SK-N-MC (cell line): ENCODE measurements around the gene ATCAY.
"Not testable (repeated sequence)": the region's sequence is repeated elsewhere in the genome, so short reads cannot be mapped to it uniquely, and the experiment has no call there.

Experiments
- DNase-seq: peaks from one replicate; pipeline ENCODE4 v3.0.0-alpha.2; 2011; ENCODE audit warnings: low read depth, low spot score
- H3K27ac ChIP-seq: fragments of 200-600 bp; sonication (generic); 2 replicates; pipeline ENCODE4 v1.5.1; 2016; ENCODE audit warnings: mixed run types
- H3K36me3 ChIP-seq: fragments of 200-600 bp; sonication (generic); 2 replicates; pipeline ENCODE4 v1.6.1; 2017; ENCODE audit warnings: antibody characterized with exemption, low read length, mixed read lengths; ENCODE audit not compliant: insufficient read depth
- H3K4me3 ChIP-seq: fragments of 200-600 bp; sonication (generic); 2 replicates; pipeline ENCODE4 v1.5.1; 2016
- H3K9ac ChIP-seq: fragments of 200-600 bp; sonication (generic); 2 replicates; pipeline ENCODE4 v1.8.0; 2017; ENCODE audit warnings: mixed run types, mixed read lengths; ENCODE audit not compliant: insufficient read length
- H3K9me3 ChIP-seq: fragments of 200-600 bp; sonication (generic); 2 replicates; pipeline ENCODE4 v1.6.1; 2017; ENCODE audit warnings: low read depth, mild to moderate bottlenecking, antibody characterized with exemption, low read length, moderate library complexity, mixed read lengths
- EZH2 ChIP-seq: fragments of 200-600 bp; sonication (generic); IDR thresholded peaks from one replicate; pipeline ENCODE4 v1.6.1; 2017; ENCODE audit warnings: antibody characterized with exemption
- FOXP2 ChIP-seq: optimal IDR thresholded peaks from 2 replicates; pipeline ENCODE3; 2011; ENCODE audit warnings: mild to moderate bottlenecking, moderate library complexity; ENCODE audit not compliant: insufficient read depth; ENCODE audit errors: extremely low read length, control extremely low read depth
- POLR2AphosphoS5 ChIP-seq: IDR thresholded peaks from 2 replicates; pipeline ENCODE4 v1.6.1; 2012; ENCODE audit warnings: mild to moderate bottlenecking, low read depth, low read length, borderline replicate concordance

Gene ATCAY

DNA sequence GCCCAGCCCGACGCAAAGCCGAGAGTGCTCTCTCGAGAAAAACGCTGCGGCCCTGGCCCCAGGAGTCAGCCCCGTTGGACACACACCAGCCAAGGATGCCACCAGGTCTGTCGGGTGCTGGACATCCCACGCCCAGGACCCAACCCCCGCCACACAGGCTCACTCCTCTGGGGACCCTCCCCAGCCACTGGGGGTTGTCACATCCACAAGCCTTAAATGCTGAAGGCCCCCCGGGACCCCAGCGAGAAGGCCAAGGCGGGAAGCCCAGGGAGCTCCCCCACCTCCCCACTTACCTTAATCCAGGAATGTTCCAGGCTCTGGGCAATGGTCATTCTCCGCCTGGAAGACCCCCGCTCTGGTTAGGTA, 79.3 kb downstream of the ATCAY start:
- no peak for DNase-seq
- no peak for TF ChIP-seq POLR2AphosphoS5
- TF ChIP-seq FOXP2 = no peak
- TF ChIP-seq EZH2 = no peak
- Histone ChIP-seq H3K9me3 (no peaks in the 10 kb centered on the region), H3K36me3 (peaks cover 18% of the 10 kb centered on the region; the same call in 1 of the 2 replicates), H3K27ac (no peak overlapping the region), H3K4me3 (no peak overlapping the region), H3K9ac (no peak overlapping the region)

DNA sequence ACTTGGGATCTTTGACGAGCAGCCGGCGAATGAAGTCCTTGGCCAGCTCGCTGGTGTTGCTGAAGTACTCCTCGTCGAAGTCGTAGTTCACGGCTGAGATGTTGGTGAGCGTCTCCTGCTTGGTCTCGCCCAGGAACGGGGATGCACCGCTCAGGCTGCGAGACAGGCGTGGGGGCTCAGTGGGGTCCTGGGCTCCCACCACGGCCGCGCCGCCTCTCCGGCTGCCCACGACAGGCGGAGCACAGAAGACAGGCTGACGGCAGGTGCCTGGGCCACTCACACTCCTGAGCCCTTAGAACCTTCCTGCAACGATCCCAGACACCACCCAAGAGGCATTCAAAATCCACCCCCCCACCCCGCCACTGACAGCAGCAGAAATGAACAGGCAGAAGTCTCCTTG, 80.5 kb downstream of the ATCAY start:
- no peak for TF ChIP-seq POLR2AphosphoS5
- TF ChIP-seq EZH2 = no peak
- TF ChIP-seq FOXP2 = no peak
- Histone ChIP-seq H3K4me3 (no peak overlapping the region), H3K27ac (no peak overlapping the region), H3K9ac (no peak overlapping the region), H3K9me3 (no peaks in the 10 kb centered on the region), H3K36me3 (peaks cover 22% of the 10 kb centered on the region; the same call in 1 of the 2 replicates)
- DNase-seq = no peak

DNA sequence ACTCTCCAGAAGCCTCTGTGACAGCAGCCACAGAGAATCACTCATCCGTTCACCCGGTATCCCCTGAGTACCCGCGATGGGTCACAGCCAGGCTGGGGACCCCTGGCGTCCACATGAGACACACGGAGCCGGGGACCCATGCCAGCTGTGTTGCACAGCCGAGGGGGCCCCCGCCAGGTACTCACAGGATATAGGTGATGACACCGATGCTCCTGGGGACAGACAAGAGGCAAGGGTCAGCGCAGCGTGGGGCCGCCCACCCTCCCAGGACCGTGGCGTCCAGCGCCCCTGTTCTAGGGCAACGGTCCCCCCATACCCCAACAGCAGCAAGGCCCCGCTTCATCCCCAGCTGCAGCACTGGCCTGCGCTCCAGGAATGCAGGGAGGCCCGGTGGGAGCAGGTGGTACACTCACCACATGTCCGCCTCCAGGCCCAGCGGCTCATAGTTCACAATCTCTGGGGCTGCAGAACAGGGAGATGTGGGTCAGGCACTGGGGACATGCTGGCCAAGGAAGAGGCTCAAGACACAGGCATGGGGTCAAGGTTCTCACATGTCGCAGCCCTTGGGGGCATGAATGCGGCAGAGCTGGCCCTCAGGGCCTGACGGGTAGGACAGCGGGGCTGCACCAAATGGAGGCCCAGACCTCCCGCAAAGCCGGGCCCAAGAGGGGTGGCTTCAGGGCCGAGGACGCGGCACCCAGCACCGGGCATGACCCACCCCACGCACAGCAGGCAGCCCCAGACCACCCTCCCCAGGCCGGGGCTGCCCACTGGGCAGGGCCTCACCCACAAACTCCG, 83.2 kb downstream of the ATCAY start:
- Histone ChIP-seq H3K36me3 (peaks cover 37% of the 10 kb centered on the region; the same call in 1 of the 2 replicates), H3K4me3 (no peak overlapping the region), H3K9me3 (no peaks in the 10 kb centered on the region), H3K9ac (no peak overlapping the region), H3K27ac (no peak overlapping the region)
- no peak for TF ChIP-seq EZH2
- no peak for TF ChIP-seq POLR2AphosphoS5
- no peak for TF ChIP-seq FOXP2
- DNase-seq = no peak

DNA sequence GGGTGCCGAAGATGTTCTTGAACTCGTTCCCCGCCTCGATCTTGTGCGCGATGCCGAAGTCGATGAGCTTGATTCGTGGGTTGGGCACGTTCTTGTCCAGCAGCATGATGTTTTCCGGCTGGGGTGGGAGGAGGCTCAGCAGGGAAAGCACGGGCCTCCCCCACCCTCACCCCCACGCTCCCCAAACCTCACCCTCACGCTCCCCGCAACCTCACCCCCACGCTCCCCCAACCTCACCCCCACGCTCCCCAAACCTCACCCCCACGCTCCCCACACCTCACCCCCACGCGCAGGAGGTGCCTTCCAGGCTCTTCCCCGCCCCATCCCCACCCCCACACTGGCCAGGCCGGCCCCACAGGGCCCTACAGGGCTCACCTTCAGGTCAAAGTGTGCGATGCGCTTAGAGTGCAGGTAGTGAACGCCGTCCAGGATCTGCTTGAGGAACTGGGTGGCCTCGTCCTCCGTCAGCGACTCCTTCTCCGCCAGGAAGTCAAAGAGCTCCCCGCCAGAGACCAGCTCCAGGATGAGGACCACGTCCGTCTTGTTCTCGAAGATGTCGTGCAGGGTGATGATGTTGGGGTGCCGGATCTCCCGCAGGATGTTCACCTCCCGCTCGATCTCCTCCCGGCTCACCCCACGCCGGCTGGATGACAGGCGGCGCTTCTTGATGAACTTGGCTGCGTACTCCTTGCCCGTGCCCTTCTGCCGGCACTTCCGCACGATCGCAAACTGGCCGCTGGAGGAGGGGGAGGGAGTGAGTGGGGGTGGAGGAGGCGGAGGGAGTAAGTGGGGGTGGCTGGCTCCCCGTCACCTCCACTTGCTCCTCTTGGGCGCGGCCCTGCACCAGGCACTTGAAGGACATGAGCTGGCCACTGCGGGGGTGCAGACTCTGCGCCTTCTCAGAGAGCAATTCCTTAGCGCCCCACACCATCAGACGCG, 84.0 kb downstream of the ATCAY start:
- H3K9me3 ChIP-seq = no peaks in the 10 kb centered on the region
- no peak overlapping the region for H3K4me3 ChIP-seq
- H3K9ac ChIP-seq = no peak overlapping the region
- no peak overlapping the region for H3K27ac ChIP-seq
- DNase-seq = no peak
- peaks cover 37% of the 10 kb centered on the region; the same call in 1 of the 2 replicates for H3K36me3 ChIP-seq
- TF ChIP-seq FOXP2 (no peak), EZH2 (no peak), POLR2AphosphoS5 (no peak)

DNA sequence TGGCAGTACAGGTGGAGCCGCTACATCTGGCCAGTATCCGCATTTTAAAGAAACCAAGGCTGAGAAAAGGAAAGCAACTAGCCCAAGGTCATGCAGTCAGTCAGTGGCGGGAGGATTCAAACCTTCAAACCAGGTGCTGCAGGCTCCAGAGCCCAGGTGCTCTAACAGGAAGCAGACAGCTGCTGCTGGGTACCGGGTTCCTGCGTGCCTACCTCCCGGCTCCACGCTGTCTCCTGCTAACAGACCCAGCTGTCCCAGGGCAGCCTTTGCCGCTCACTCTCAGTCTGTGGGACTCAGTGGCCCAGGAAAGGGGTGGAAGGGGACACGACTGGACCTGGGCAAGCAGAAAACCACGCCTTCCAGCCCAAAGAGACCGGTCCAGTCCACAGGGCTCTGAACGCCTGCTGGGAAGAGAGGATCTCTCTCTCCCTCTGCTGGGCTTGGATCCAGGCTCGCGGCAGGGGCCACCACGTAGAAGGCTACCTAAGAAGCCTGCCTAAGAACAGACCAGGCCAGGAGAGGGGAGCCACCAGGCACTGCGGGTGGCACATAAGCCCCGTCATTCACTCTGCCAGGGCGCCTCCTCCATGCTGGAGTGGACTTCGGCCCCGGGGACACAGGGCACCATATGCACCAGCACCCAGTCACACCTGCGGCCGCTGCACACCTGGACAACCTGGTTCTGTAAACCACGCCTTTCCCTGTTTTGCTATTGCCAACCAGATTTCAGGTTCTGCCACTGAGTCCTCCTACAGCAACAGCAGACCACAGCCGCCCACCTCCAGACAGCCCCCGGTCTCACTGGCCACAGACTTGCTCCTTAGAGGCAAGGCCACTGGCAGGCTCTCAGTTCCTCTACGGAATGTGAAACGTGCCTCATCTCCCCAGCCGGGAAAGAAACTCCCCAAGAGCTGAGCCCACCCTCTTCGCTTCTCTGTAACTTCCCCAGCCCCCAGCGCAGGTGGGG, 85.8 kb downstream of the ATCAY start:
- H3K9me3 ChIP-seq = no peaks in the 10 kb centered on the region
- no peak for DNase-seq
- no peak overlapping the region for H3K4me3 ChIP-seq
- peaks cover 32% of the 10 kb centered on the region; the same call in 1 of the 2 replicates for H3K36me3 ChIP-seq
- no peak overlapping the region for H3K9ac ChIP-seq
- no peak overlapping the region for H3K27ac ChIP-seq
- TF ChIP-seq POLR2AphosphoS5 (no peak), EZH2 (no peak), FOXP2 (no peak)

DNA sequence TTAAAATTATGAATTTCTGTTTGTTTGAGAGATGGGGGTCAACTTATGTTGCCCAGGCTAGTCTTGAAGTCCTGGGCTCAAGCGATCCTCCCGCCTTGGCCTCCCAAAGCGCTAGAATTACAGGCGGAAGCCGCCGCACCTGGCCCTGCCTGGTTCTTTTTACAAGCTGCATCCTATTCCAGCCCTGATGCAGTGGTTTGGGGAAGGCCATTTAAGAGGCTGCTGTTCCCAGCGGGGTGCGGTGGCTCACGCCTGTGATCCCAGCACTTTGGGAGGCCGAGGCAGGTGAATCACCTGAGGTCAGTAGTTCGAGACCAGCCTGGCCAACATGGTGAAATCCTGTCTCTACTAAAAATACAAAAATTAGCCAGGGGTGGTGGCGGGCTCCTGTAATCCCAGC, 87.5 kb downstream of the ATCAY start:
- not testable (repeated sequence) for H3K4me3 ChIP-seq, H3K9me3 ChIP-seq, DNase-seq
- H3K36me3 ChIP-seq = peaks cover 30% of the 10 kb centered on the region; the same call in 1 of the 2 replicates
- peak overlapping the region; percentile 62 for H3K9ac ChIP-seq
- H3K27ac ChIP-seq = peak overlapping the region; percentile 92

DNA sequence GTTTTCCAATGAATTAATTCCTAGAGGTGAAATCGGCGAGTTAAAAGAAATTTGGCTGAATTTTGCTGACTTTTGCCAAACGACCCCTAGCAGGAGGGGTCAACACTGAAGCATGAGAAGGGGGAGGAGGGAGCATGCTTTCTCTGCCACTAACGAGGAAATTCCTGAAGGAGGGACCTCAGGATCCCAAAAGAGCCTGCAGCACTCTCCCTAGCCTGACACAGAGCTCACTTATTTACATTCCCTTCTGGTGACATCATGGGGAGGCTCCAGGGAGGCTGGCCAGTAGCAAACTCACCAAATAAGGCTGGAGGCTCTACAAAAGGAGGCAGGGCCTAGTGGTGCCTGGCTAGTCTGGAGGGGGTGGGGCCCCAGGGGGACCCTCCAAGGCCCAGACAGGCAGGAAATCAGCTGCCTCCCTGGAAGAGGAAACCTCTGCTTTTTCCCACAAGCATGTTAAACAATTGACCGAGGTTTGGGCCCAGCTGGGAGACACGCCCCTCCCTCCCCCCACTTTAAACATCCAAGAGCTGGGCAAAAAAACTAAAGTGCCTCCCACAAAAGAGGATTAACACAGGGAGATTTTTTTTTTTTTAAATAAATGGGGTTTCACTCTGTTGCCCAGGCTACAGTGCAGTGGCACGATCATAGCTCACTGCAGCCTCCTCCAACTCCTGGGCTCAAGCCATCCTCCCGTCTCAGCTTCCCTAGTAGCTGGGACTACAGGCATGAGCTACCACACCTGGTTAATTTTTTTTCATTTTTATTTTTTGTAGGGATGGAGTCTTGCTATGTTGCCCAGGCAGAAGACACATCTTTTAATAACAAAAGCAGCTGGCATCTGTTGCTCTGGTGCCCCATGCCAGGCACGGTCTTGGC, 88.3 kb downstream of the ATCAY start:
- H3K9ac ChIP-seq = peak overlapping the region; percentile 98
- H3K9me3 ChIP-seq = no peaks in the 10 kb centered on the region
- peak overlapping the region; percentile 92 for H3K27ac ChIP-seq
- peak overlapping the region; percentile 93 for H3K4me3 ChIP-seq
- DNase-seq = peak; percentile 88
- peaks cover 22% of the 10 kb centered on the region; the same call in 1 of the 2 replicates for H3K36me3 ChIP-seq
- TF ChIP-seq FOXP2 = peak; percentile 68
- no peak for TF ChIP-seq EZH2
